HCT116 (cell line): ENCODE data around the gene TRPM7. TPM values are rescaled to one million over a fixed set of nuclear protein-coding genes. Genes with fewer than 3 reads are reported as not detected.

Source experiments
- ATAC-seq: fragments of 200-7000 bp; cut with Tn5 transposase; 2 replicates; pipeline ENCODE4 v1.9.1; 2020; ENCODE audit warnings: mild to moderate bottlenecking, moderate library complexity
- BruUV-seq: library from RNA; stranded (reverse); fragments of 400-500 nt; replicated peaks from 2 replicates; lab custom pipeline; 2021; lab: Mats Ljungman, UMichigan
- CTCF ChIA-PET: fragments of 300-600 bp; sonication (Branson Sonifier 250); formaldehyde crosslinking; loops from one replicate; lab custom pipeline; 2021; ENCODE audit warnings: antibody characterized with exemption; lab: Charles Lee
- POLR2A ChIA-PET: fragments of 300-600, 350-600 bp; sonication (Branson Sonifier 250); formaldehyde crosslinking; loops from one replicate; lab custom pipeline; 2021; ENCODE audit warnings: antibody characterized with exemption; lab: Charles Lee
- RAD21 ChIA-PET, 2 experiments: fragments of 300-600 bp; sonication (Branson Sonifier 250); formaldehyde crosslinking; loops; one replicate each; lab custom pipeline; 2023; ENCODE audit warnings: low total read pairs in 2 of 2; ENCODE audit not compliant: uncharacterized antibody in 2 of 2, unreplicated experiment in 2 of 2, low non-redundant PET in 1 of 2; lab: Charles Lee
- DNase-seq: peaks from one replicate; pipeline ENCODE4 v3.0.0-alpha.2; 2010; ENCODE audit warnings: low read depth, low spot score
- H2AFZ ChIP-seq: fragments of 200-600 bp; shearing (Covaris generic), sonication (generic); 2 replicates; pipeline ENCODE4 v1.6.1; 2017; ENCODE audit warnings: low read depth, mixed run types, mixed read lengths, antibody characterized with exemption, low read length; ENCODE audit not compliant: poor library complexity, severe bottlenecking
- H3K27ac ChIP-seq: 2 replicates; pipeline ENCODE4 v1.5.1; 2012; ENCODE audit warnings: low read depth, low read length
- H3K27me3 ChIP-seq: fragments of 200-600 bp; sonication (generic); 2 replicates; pipeline ENCODE4 v1.6.1; 2016; ENCODE audit warnings: mixed run types, low read length, mixed read lengths; ENCODE audit not compliant: insufficient read depth
- H3K36me3 ChIP-seq, 2 experiments: fragments of 200-500 bp in 1 of 2; fragments of 200-600 bp in 1 of 2; sonication (Bioruptor generic) in 1 of 2; sonication (generic) in 1 of 2; 2 replicates each; pipeline versions ENCODE4 v1.5.1 to v1.6.1; 2014 to 2016; ENCODE audit warnings: low read length in 2 of 2, inconsistent platforms in 1 of 2, mixed read lengths in 1 of 2, mixed run types in 1 of 2; ENCODE audit not compliant: insufficient read depth in 2 of 2, control insufficient read depth in 1 of 2
- H3K4me1 ChIP-seq, 2 experiments: fragments of 200-600 bp in 1 of 2; sonication (generic) in 1 of 2; 2 replicates each; pipeline versions ENCODE4 v1.5.1 to v1.6.1; 2012 to 2017; ENCODE audit warnings: low read length in 2 of 2, inconsistent platforms in 1 of 2, mild to moderate bottlenecking in 1 of 2, mixed read lengths in 1 of 2, mixed run types in 1 of 2, moderate library complexity in 1 of 2; ENCODE audit not compliant: insufficient read depth in 2 of 2, control insufficient read depth in 1 of 2
- H3K4me2 ChIP-seq: fragments of 200-600 bp; sonication (generic); 2 replicates; pipeline ENCODE4 v1.6.1; 2017; ENCODE audit warnings: mixed run types, low read length, mixed read lengths
- H3K4me3 ChIP-seq, 2 experiments: fragments of 200-600 bp in 1 of 2; sonication (generic) in 1 of 2; replicated peaks in 1 of 2; 2 replicates each; pipeline ENCODE4 v1.5.1; 2011 to 2016; ENCODE audit warnings: low read length in 2 of 2, control low read depth in 1 of 2, low read depth in 1 of 2, mild to moderate bottlenecking in 1 of 2, mixed read lengths in 1 of 2, mixed run types in 1 of 2
- H3K79me2 ChIP-seq: fragments of 200-600 bp; sonication (generic); 2 replicates; pipeline ENCODE4 v1.6.1; 2017; ENCODE audit warnings: mild to moderate bottlenecking, mixed run types, low read length, moderate library complexity, mixed read lengths; ENCODE audit not compliant: insufficient read depth
- H3K9ac ChIP-seq: fragments of 200-600 bp; sonication (generic); 2 replicates; pipeline ENCODE4 v1.6.1; 2016; ENCODE audit warnings: low read length, mixed read lengths
- H3K9me2 ChIP-seq: fragments of 200-600 bp; sonication (generic), shearing (Covaris generic); 2 replicates; pipeline ENCODE4 v1.6.1; 2017; ENCODE audit warnings: mixed run types, mild to moderate bottlenecking, moderate library complexity; ENCODE audit not compliant: insufficient read depth
- H3K9me3 ChIP-seq, 2 experiments: fragments of 200-500 bp in 1 of 2; fragments of 200-600 bp in 1 of 2; sonication (Bioruptor generic) in 1 of 2; sonication (generic) in 1 of 2; 2 replicates each; pipeline ENCODE4 v1.6.1; 2014 to 2017; ENCODE audit warnings: low read length in 2 of 2, mixed read lengths in 2 of 2, inconsistent platforms in 1 of 2, low read depth in 1 of 2, mild to moderate bottlenecking in 1 of 2, mixed run types in 1 of 2, moderate library complexity in 1 of 2; ENCODE audit not compliant: control insufficient read depth in 1 of 2, insufficient read depth in 1 of 2
- H4K20me1 ChIP-seq: fragments of 200-600 bp; sonication (generic), shearing (Covaris generic); 2 replicates; pipeline ENCODE4 v1.6.1; 2017; ENCODE audit warnings: mixed run types, mild to moderate bottlenecking, moderate library complexity; ENCODE audit not compliant: insufficient read depth
- CBX3 ChIP-seq: IDR thresholded peaks from 2 replicates; pipeline ENCODE4 v1.6.1; 2012; ENCODE audit warnings: low read depth
- CEBPB ChIP-seq: IDR thresholded peaks from 2 replicates; pipeline ENCODE4 v1.6.1; 2012; ENCODE audit warnings: low read depth
- ELF1 ChIP-seq: IDR thresholded peaks from 2 replicates; pipeline ENCODE4 v1.6.1; 2012; ENCODE audit warnings: low read depth, borderline replicate concordance
- EZH2 ChIP-seq: fragments of 200-600 bp; sonication (generic); IDR thresholded peaks from 2 replicates; pipeline ENCODE4 v1.6.1; 2017; ENCODE audit warnings: antibody characterized with exemption, mixed run types
- JUND ChIP-seq: IDR thresholded peaks from 2 replicates; pipeline ENCODE4 v1.6.1; 2012
- MAX ChIP-seq: IDR thresholded peaks from 2 replicates; pipeline ENCODE4 v1.6.1; 2012
- POLR2A ChIP-seq: IDR thresholded peaks from 2 replicates; pipeline ENCODE4 v1.7.0; 2011; ENCODE audit warnings: borderline replicate concordance; ENCODE audit not compliant: insufficient read depth, insufficient read length; ENCODE audit errors: extremely low read depth
- POLR2AphosphoS5 ChIP-seq: IDR thresholded peaks from 2 replicates; pipeline ENCODE4 v1.6.1; 2011; ENCODE audit warnings: mild to moderate bottlenecking, low read depth, low read length, moderate library complexity
- RAD21 ChIP-seq: IDR thresholded peaks from 2 replicates; pipeline ENCODE4 v1.6.1; 2012; ENCODE audit warnings: low read depth, mild to moderate bottlenecking
- SIN3A ChIP-seq: IDR thresholded peaks from 2 replicates; pipeline ENCODE4 v1.6.1; 2012; ENCODE audit warnings: low read depth
- YY1 ChIP-seq: IDR thresholded peaks from 2 replicates; pipeline ENCODE4 v1.6.1; 2011; ENCODE audit warnings: low read length, low read depth, moderate library complexity, mild to moderate bottlenecking; ENCODE audit not compliant: insufficient replicate concordance; ENCODE audit errors: extremely low read depth
- ZFX ChIP-seq: fragments of 450-650 bp; IDR thresholded peaks from 2 replicates; pipeline ENCODE4 v1.6.1; 2017
- ZNF274 ChIP-seq: fragments of 200-500 bp; sonication (Bioruptor generic); IDR thresholded peaks from 2 replicates; pipeline ENCODE4 v1.6.1; 2014; ENCODE audit warnings: mild to moderate bottlenecking, low read depth, low read length, inconsistent platforms
- intact Hi-C: fragments of 100-400 bp; cut with micrococcal nuclease; formaldehyde crosslinking; loops from 2 replicates; pipeline ENCODE4 v1.10.0; 2022
- total RNA-seq: library from RNA; stranded (reverse); gene quantifications from one replicate; pipeline ENCODE4 v1.2.1, GENCODE V29; 2021; ENCODE audit not compliant: unreplicated experiment
- TF ChIP-seq, protein P1 (sequence below): IDR thresholded peaks from 2 replicates; pipeline ENCODE4 v1.6.1; 2012; ENCODE audit warnings: low read depth
- TF ChIP-seq, protein P2 (sequence below): IDR thresholded peaks from 2 replicates; pipeline ENCODE4 v1.6.1; 2011; ENCODE audit warnings: mild to moderate bottlenecking, low read length, moderate library complexity; ENCODE audit not compliant: insufficient replicate concordance; ENCODE audit errors: extremely low read depth
- TF ChIP-seq, protein P3 (sequence below), 3 experiments: fragments of 200-600 bp in 1 of 3; sonication (generic) in 1 of 3; IDR thresholded peaks in 2 of 3; conservative IDR thresholded peaks in 1 of 3; 2 replicates each; pipeline ENCODE4 v1.5.1; 2012 to 2017; ENCODE audit warnings: low read depth in 2 of 3, low read length in 2 of 3, antibody characterized with exemption in 1 of 3, borderline replicate concordance in 1 of 3, control low read depth in 1 of 3, mild to moderate bottlenecking in 1 of 3, mixed read lengths in 1 of 3, mixed run types in 1 of 3, moderate library complexity in 1 of 3; ENCODE audit not compliant: insufficient read depth in 1 of 3
- TF ChIP-seq, protein P4 (sequence below): IDR thresholded peaks from 2 replicates; pipeline ENCODE4 v1.6.1; 2012

TRPM7 gene
- total RNA-seq, 1 experiment from 2014 or later, result 26.3 TPM

DNA sequence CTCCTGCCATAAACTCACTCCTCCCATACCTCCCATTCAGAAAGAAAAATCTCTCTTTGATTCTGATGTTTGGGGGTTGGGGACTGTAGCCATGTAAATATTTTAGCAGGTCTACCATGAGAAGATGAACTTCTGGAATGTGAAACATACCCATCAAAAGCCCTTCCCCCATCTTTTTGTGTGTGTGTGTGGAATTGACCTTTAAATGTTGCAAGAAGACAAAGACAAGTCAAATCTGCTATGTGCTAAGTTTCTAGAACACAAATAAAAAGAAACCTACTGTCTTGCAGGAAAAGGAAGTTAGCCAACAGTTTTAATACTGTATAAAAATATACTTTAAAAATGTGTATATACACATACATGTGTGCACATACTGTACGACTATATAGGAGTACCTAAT lies 110.4 kb downstream of the TRPM7 start:
- no peak overlapping the region for H3K9ac ChIP-seq
- H3K4me2 ChIP-seq, result no peak overlapping the region
- no peaks in the 10 kb centered on the region for H3K27me3 ChIP-seq
- peaks cover 12 to 28% of the 10 kb centered on the region in 2 experiments for H3K36me3 ChIP-seq
- no peak overlapping the region for H3K27ac ChIP-seq
- intact Hi-C loops, result no loop called here
- no peaks in the 10 kb centered on the region for H3K9me2 ChIP-seq
- no peaks in the 10 kb centered on the region for H3K9me3 ChIP-seq
- H4K20me1 ChIP-seq, result no peaks in the 10 kb centered on the region
- no peak overlapping the region for H2AFZ ChIP-seq
- CTCF ChIA-PET, result no interaction called here
- no peaks in the 10 kb centered on the region for H3K79me2 ChIP-seq
- POLR2A ChIA-PET, result no interaction called here
- no peak overlapping the region for H3K4me3 ChIP-seq
- RAD21 ChIA-PET, result no interaction called here
- TF ChIP-seq, protein P1, sequence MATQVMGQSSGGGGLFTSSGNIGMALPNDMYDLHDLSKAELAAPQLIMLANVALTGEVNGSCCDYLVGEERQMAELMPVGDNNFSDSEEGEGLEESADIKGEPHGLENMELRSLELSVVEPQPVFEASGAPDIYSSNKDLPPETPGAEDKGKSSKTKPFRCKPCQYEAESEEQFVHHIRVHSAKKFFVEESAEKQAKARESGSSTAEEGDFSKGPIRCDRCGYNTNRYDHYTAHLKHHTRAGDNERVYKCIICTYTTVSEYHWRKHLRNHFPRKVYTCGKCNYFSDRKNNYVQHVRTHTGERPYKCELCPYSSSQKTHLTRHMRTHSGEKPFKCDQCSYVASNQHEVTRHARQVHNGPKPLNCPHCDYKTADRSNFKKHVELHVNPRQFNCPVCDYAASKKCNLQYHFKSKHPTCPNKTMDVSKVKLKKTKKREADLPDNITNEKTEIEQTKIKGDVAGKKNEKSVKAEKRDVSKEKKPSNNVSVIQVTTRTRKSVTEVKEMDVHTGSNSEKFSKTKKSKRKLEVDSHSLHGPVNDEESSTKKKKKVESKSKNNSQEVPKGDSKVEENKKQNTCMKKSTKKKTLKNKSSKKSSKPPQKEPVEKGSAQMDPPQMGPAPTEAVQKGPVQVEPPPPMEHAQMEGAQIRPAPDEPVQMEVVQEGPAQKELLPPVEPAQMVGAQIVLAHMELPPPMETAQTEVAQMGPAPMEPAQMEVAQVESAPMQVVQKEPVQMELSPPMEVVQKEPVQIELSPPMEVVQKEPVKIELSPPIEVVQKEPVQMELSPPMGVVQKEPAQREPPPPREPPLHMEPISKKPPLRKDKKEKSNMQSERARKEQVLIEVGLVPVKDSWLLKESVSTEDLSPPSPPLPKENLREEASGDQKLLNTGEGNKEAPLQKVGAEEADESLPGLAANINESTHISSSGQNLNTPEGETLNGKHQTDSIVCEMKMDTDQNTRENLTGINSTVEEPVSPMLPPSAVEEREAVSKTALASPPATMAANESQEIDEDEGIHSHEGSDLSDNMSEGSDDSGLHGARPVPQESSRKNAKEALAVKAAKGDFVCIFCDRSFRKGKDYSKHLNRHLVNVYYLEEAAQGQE, result no peak
- TF ChIP-seq POLR2AphosphoS5, result no peak
- TF ChIP-seq SIN3A, result no peak
- TF ChIP-seq JUND, result no peak
- no peak for TF ChIP-seq EZH2
- TF ChIP-seq POLR2A, result no peak
- no peak for TF ChIP-seq RAD21
- TF ChIP-seq MAX, result no peak
- TF ChIP-seq YY1, result no peak
- TF ChIP-seq, protein P2, sequence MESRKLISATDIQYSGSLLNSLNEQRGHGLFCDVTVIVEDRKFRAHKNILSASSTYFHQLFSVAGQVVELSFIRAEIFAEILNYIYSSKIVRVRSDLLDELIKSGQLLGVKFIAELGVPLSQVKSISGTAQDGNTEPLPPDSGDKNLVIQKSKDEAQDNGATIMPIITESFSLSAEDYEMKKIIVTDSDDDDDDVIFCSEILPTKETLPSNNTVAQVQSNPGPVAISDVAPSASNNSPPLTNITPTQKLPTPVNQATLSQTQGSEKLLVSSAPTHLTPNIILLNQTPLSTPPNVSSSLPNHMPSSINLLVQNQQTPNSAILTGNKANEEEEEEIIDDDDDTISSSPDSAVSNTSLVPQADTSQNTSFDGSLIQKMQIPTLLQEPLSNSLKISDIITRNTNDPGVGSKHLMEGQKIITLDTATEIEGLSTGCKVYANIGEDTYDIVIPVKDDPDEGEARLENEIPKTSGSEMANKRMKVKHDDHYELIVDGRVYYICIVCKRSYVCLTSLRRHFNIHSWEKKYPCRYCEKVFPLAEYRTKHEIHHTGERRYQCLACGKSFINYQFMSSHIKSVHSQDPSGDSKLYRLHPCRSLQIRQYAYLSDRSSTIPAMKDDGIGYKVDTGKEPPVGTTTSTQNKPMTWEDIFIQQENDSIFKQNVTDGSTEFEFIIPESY, result no peak
- no peak for TF ChIP-seq ZNF274
- TF ChIP-seq, protein P3, sequence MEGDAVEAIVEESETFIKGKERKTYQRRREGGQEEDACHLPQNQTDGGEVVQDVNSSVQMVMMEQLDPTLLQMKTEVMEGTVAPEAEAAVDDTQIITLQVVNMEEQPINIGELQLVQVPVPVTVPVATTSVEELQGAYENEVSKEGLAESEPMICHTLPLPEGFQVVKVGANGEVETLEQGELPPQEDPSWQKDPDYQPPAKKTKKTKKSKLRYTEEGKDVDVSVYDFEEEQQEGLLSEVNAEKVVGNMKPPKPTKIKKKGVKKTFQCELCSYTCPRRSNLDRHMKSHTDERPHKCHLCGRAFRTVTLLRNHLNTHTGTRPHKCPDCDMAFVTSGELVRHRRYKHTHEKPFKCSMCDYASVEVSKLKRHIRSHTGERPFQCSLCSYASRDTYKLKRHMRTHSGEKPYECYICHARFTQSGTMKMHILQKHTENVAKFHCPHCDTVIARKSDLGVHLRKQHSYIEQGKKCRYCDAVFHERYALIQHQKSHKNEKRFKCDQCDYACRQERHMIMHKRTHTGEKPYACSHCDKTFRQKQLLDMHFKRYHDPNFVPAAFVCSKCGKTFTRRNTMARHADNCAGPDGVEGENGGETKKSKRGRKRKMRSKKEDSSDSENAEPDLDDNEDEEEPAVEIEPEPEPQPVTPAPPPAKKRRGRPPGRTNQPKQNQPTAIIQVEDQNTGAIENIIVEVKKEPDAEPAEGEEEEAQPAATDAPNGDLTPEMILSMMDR (IDR thresholded peaks at IDR 0.05 in 2 of 3, conservative IDR thresholded peaks at IDR 0.05 in 1 of 3; ENCODE audit: borderline replicate concordance in 1 of 3, insufficient read depth in 1 of 3, low read depth in 2 of 3, low read length in 2 of 3), result no peak
- no peak for TF ChIP-seq CBX3
- TF ChIP-seq ZFX, result no peak
- no peak for TF ChIP-seq ELF1
- no peak for TF ChIP-seq CEBPB
- TF ChIP-seq, protein P4, sequence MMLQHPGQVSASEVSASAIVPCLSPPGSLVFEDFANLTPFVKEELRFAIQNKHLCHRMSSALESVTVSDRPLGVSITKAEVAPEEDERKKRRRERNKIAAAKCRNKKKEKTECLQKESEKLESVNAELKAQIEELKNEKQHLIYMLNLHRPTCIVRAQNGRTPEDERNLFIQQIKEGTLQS, result no peak
- DNase-seq (no peak), ATAC-seq (no peak)
- no TSS peak for BruUV-seq
- no peaks in the 10 kb centered on the region for H3K4me1 ChIP-seq
